HT-29 (cell line): ENCODE results near the gene CPT1A. TPM values are rescaled to one million over a fixed set of nuclear protein-coding genes. Genes with fewer than 3 reads are reported as not detected.

Source experiments
- DNase-seq: peaks from one replicate; pipeline ENCODE4 v3.0.0-alpha.2; 2015; ENCODE audit warnings: low spot score
- total RNA-seq: library from RNA; depleted of rRNA; stranded (reverse); fragments of >200 nt; shearing (Covaris generic); gene quantifications from 2 replicates; pipeline ENCODE4 v1.2.3, GENCODE V29; 2014

The CPT1A gene
- total RNA-seq, 1 experiment from 2014 or later, result 25.4 TPM

DNA sequence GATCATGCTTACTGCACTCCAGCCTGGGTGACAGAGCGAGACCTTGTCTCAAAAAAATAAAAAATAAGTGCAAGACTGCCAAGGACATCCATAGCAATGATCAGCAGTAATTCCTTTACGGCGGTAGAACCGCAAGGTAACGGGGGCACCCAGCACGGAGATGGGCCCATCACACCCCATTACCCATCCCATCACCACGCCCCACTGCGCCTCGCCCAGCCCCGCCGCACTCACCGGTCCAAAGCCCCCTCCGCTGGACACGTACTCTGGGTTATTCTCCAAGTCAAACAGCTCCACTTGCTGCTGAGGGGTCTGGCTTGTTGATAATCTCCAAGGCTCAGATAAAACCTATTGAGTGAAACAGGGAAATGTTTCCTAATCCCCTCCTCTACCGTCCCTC is 81.7 kb downstream of the CPT1A start:
- no peak for DNase-seq

DNA sequence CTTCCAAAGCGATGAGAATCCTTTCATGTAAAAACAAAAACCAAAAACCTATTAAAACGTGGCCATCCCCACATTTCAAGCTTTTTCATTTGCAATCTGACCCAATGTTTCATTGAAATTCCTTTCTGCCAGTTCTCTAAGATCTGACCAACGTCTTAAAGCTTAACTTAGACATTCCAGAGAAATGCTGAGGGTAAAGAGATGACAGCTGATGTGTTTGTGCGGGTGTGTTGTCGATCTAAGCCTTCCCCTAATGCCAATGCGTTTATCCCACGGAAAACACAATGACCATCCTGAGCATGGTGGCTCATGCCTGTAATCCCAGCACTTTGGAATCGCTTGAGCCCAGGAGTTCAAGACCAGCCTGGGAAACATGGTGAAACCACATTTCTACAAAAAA is 84.0 kb downstream of the CPT1A start:
- no peak for DNase-seq

DNA sequence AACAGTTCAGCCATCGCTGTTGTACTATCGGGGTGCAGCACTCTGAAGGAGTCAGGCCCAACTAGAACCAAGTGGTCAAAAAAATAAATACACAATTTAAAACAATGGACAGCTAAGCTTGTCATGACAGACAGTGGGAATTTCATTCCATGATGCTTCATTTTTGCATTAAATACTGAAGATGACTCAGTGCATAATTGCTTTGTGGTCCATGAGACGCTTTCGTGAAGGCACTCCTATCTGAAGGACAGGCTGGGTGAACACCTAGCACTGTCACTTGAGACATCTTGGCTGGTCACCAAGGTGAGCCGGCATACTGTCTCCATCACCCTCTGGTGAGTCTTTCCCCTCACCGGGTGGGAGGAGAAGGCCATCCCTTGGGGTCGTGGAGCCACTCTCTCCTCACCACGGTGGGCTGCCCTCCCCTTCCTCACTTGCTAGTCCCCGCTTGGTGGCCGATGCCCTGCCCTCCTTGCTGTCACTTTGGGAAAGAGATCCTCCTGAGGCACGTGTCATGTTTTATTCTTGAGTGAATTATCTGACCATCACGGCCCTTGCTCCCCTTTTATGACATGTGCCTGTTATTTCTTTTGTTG is 85.4 kb downstream of the CPT1A start:
- DNase-seq, result no peak

DNA sequence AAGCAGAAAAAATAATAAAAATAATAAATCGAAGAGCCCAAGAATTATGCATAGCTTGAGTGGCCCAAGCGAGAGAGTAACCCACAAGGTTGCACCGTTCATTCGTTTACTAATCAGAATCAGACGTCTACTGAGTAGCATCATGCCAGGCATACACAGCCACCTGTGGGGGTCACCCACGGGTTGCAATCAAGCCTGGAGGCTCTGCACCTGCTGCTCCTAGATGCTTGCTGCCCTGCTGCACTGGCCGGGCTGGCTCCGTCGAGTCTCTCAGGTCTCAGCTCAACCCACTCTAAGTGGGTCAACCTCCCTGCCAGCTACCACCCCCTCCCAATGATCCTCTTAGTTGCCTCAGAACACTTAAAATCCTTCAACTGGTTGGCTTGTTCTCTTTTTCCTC is 88.4 kb downstream of the CPT1A start:
- DNase-seq, result peak; percentile 39

DNA sequence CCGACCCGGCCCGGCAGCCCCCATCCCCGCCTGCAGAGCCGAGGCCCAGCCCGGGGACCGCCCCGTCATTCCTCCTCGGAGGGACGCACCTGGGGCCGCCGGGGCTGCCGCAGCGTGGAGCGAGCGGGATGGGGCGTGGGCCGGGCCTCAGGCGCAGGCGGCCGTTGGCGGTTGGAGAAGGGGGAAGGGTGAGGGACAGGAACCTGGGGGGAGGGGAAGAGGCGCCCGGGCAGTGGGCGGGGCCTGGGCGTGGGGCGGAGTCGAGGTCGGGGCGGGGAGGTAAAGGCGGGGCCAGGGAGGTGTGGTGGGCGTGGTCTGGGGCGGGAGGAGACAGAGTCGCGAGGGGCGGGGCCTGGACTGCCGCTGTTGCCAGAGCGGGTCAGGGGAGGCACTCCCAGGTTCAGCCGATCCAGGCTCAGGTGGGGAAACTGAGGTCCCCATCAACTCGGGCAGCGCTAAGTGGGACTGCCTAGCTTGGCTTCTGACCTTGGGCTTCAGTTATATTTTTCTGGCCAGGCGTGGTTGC is 90.3 kb downstream of the CPT1A start, which contains the start of gene TESMIN:
Gene TESMIN (minus strand): TSS at position 190 of the 526 bp plus-strand sequence. CDS start 860 bp downstream, outside the sequence.
- DNase-seq, result peak; percentile 95

DNA sequence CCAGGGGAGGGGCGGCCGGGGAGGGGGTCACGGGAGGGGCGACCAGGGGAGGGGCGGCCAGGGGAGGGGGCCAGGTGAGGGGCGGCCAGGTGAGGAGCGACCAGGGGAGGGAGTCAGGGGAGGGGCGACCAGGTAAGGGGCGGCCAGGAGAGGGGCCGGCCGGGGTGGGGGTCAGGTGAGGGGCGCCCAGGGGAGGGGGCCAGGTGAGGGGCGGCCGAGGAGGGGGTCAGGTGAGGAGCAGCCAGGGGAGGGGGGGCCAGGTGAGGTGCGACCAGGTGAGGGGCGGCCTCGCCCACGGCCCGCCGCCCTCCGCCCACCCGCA is 90.8 kb downstream of the CPT1A start:
- DNase-seq, result no peak

DNA sequence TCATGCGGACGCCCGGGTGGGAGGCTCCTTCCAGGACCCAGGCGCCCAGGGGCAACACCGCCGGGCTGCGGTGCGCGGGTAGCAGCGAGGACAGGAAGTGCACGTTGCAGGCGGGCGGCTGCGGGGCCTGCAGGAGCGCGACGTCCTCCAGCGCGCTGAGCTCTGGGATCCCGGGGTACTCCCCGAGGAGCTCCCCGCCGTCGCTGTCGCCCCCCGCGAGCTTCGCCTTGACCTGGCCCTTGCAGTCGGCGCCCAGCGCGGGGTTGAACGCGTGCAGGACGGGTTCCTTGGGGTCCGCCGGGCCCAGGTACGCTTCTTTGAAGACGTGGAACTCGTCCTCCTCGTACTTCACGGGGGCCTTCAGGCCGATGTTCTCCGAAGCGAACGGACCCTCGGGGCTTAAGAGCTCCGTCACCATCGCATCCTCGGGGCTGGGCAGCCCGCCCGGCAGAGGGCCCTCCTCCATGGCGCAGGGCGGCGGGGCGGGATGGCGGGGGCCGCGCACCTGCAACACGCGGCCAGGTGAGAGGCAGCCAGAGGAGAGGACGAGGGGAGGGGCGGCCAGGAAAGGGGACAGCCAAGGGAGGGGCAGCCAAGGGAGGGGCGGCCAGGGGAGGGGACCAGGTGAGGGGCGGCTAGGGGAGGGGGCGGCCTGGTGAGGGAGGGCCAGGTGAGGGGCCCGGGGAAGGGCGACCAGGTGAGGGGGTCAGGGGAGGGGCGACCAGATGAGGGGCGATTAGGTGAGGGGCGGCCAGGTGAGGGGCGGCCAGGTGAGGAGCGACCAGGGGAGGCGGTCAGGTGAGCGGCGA is 91.3 kb downstream of the CPT1A start:
- no peak for DNase-seq

DNA sequence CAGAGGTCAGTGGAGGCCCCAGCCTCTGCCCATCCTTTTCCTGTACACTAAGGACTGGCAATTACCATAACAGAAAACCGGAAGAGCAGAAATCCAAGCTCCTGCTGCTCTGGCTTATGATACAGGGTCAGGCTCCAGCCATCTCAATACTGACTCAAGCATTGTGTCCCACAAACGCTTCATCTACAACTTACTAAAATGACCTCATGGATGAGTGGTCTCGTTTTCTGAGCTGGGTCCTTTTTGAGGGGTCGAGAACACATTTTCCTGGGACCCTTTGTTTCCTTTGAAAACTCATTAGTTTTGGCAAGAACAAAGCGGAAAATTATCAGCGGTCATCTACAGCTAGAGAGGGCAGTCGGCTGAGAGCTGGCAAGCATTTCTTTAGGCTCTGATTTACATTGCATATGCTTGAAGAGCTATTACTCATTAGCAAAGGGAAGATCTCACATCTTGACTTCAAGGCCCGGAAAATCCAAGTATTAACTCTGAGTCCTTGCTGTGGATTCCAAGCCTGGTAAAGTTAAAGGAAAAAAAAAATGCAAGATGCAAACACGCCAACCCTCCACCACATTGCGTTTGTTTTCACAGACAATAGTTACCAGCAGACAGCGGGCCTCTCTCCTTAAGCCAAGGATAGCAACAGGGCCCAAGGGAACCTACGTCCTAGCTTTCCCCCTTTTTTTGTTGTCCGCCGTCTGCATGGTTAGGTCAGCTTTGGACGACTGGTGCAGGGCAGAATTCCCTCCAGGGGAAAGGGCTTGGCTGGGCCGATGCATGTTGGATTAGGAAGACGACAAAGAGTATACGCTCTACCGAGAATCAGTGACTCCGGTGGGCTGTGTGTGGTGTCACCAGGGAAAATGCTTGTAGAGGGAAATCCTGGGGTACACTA is 92.2 kb downstream of the CPT1A start:
- no peak for DNase-seq

DNA sequence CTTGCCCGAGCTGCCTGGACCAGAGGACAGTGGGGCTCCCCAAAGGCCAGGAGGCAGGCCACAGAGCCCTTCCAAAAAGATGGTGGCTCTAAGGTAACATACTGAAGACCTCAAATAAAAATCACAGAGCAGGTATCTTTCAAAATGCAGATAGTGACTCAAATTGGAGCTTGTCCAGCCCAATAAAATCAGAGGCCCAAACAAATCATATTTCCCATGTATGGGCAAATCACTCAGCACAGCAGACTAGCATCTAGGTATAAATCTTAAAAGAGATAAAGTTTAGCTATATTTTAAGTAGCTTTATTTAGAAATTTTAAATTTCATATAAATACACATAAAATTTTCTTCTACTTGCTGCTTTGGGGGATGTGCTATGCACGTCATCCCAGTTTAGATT is 93.7 kb downstream of the CPT1A start:
- DNase-seq, result no peak

DNA sequence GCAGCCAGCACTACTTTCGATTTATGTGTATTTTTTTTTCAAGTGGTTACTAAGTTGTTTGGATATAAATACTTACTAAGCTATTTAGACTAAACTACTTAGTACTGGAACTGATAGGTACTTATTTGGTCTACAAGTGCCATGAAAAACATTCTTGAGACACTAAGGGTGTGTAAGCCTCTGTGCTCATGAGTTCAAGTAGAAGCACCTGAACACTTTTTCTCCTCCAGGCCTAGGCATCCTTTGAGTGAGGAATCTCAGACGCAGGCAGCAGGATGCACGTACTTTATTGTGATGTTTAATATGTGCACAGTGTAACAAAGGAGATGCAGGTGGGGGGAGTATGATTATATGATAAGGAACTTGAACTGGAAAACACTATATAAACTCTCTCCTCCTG is 98.2 kb downstream of the CPT1A start:
- no peak for DNase-seq

DNA sequence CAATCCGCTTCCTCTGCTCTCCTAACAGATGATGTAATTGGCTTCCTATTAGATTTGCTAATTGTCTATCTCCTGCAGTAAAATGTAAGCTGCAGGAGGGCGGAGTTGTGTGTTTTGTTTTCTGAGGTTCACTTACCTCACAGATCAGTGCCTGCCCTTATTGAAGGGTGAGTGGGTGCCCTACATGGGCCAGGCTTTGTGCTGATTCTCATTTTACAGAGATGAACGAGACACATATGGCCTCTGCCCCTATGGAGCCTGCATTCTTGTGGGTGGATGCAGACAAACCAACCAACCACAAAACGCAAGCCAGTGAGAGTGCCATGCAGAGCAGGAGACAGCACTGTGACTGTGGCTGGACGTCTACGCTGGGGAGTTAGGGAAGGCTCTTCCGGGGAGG is 100.3 kb downstream of the CPT1A start:
- DNase-seq, result no peak

DNA sequence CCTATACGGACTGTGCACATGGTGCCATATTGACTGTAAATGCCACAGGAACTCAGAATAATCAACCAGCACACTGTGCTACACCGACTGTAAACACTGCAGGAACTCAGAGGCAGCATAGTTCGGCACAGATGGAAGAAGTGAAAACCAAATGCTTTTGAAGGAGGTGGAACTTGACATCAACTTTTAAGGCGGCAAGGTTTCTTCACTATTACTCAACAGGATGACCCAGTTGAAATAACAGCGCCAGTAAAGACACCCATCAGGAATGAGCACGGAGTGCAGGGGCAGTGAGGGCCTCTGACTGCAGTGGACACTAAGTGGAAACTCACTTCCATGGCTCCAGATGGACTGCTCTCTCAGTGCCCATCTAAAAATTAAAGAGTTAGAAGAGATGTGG is 106.1 kb downstream of the CPT1A start:
- no peak for DNase-seq

DNA sequence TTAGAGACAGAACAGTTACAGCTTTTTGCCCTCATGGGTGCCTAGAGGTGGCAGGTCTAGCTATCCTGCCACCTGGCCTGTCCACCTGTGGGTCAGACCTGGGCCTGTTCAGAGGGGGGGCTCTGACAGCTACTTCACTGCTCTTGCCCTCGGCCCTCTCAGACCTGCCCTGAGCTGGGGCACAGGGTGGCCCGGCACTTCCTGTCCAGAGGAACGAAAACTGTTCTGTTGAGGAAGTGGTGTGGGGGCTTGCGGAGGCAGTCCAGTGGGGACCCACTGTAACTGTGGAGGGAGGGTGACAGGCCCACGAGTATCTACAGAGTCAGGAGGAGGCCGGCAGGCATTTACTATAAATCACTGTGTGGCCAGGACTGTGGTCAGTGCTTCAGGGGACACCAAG is 106.6 kb downstream of the CPT1A start:
- DNase-seq, result no peak

DNA sequence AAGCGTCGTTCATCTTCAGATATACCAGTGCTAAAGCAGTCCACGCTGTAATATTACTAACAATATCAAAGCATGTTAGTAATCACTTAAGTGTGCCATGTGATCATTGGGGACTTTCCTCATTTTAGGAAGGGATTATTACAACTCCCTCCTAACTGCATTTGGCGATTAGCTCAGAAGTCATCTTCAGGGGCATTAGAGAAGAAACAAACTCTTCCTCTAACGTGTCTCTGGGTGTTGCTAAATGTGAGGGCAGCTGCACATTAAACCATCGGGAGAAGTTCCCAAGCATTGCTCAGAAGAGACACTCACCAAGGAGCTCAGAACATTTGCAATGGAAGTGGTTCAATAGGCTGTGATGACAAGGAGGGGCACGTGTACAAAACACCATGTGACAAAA is 107.6 kb downstream of the CPT1A start:
- DNase-seq, result no peak

DNA sequence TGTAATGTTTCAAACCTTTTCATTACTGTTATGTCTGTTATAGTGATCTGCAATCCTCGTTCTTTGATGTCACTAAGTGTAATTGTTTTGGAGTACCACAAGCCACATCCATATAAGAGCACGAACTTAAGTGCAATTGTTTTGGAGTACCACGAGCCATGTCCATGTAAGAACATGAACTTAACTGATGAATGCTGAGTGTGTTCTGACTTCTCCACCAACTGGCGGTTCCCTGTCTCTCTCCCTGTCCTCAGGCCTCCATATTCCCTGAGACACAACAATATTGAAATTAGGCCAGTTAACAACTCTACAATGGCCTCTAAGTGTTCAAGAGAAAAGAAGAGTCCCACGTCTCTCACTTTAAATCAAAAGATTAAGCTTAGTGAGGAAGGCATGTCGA is 113.9 kb downstream of the CPT1A start:
- peak; percentile 29 for DNase-seq

DNA sequence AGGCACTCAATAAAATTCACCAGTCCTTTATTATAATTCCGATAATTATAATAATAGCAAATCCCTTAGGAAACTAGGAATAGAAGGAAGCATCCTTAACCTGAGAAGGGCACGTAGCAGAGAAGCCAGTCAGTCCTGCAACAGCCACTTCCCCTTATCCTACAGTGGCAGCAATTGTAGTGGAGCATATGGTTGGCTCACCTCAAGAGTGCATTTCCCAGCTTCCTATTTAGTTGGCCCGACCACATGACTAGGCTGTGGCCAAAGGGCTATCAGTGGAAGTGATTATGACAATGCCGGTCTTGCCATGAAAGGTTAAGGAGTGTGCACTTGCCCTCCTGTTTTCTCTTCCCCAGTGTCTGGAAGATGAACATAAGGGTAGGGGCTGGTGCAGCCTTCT is 117.4 kb downstream of the CPT1A start:
- DNase-seq, result no peak

DNA sequence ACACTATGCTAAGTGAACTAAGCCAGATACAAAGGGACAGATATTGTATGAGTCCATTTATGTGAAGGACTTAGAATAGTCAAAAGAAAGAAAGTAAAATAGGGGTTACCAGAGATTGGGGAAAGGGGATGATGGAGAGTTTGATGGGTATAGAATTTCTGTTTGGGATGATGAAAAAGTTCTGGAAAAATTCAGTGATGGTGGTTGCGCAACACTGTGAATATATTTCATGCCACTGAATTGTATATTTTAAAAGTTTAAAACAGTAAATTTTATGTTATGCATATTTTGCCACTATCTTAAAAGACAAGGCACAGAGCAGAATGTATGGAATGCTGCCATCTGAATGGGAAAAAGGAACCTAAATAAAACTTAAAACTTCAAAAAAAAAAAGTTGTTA is 119.6 kb downstream of the CPT1A start:
- DNase-seq, result no peak

DNA sequence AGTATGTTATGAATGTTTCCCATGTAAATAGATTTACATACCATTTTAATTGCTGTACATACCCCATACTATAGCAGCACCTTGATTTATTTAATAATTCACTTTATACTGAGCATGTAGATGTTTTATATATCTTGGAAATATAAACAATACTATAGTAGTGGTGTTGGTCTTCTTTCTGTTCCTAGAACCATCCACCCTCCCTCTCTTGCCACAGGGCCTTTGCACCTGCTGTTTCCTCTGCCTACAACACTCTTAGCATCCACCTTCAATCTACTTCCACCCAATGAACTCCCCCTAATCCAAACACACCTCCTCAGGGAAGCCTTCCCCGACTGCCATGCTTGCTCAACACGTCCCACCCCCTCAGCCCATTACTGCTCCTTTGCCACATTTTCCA is 120.6 kb downstream of the CPT1A start:
- no peak for DNase-seq

DNA sequence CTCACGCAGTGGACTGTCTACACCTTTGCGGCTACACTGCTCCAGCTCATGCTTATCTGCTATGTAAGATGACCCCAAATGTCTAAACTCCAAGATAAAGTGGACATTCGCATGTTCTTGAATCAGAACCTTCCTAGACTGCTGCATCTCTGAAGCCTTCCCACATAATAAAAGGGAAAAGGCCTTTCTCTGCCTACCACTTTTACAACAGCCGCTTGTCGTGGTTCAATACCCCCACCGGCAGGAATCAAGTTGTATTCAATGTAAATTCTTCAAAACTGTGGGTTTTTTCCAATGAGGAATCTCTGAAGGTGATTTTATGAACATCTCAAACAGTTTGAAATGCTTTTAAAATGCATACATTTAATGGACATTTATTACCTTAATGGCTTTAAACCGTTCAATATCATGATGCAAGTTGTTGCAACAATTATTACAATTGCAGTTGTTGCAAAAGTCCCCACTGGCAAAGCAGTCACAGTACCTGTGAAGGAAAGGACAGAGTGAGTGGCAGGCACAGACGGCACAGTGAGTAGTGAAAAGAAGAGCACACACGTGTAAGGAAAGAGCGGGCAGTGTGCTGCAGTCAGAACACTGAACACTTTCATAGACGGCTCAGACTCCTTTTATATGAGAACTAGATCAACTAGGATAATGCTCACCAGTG is 126.1 kb downstream of the CPT1A start:
- no peak for DNase-seq

DNA sequence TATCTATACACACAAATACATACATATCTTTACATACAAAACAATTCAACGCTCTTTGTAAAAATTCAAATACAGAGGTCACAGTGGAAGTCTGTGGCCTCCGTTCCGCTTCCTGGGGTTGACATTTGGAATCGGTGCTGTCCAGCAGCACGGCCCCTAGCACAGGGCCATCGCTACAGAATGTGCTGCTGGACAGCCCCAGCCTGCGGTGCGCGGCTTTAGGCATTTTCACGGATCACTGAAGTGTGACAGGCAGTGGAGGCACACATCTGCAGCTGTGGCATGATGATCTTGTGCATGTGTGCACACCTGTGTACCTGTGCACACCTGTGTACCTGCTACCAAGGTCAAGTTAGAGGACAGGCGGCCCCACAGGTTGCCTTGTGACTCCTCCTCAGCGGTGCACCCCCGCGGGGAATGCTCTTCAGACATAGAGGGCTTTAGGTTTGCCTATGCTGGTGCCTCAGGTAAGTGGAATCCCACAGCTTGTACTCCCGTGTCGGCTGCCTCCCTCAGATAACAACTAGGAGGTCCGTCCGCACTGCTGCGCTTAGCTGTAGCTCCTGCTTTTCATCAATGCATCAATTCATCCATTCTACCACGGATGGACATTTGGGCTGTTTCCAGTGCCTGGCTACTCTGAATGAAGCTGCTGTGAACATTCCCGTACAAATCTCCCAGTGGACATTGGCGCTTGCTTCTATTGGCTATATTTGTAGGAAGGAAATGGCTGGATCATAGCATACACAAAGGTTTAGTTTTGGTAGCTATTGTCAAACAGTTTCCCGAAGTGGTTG is 127.5 kb downstream of the CPT1A start:
- DNase-seq, result no peak

DNA sequence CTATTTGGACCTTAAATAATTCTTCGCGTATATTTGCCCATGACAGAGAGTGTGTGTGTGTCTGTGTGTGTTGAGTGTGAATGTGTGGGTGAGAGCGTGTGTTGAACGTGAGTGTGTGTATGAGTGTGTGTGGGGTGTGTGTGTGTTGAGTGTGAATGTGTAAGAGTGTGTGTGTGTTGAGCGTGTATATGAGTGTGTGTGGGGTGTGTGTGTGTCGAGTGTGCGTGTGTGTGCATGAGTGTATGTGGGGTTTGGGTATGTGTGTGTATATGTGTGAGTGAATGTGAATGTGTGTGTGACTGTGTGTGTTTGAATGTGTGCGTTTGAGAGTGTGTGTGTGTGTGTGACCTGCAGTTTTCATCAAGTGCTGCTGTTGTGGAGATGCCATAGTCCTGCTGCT is 130.6 kb downstream of the CPT1A start:
- DNase-seq, result no peak
